AG04450 (cell line): ENCODE data around the gene AMPH. TPM values are rescaled to one million over a fixed set of nuclear protein-coding genes. Genes with fewer than 3 reads are reported as not detected.

ENCODE experiments used
- CTCF ChIA-PET: fragments of 300-600, 350-600 bp; formaldehyde crosslinking; extraction: SDS; loops from one replicate; lab custom pipeline; 2022; ENCODE audit warnings: antibody characterized with exemption, inconsistent platforms; lab: Charles Lee
- POLR2A ChIA-PET: fragments of 350-600 bp; formaldehyde crosslinking; extraction: SDS; loops from one replicate; lab custom pipeline; 2021; ENCODE audit warnings: antibody characterized with exemption, inconsistent platforms; lab: Yijun Ruan, JAX
- DNase-seq: peaks from one replicate; pipeline ENCODE4 v3.0.0-alpha.2; 2011; ENCODE audit warnings: low read depth, low spot score
- H3K27ac ChIP-seq: one replicate; pipeline ENCODE4 v1.5.1; 2012; ENCODE audit warnings: low read depth, low read length, control low read depth
- H3K27me3 ChIP-seq: one replicate; pipeline ENCODE4 v1.6.0; 2012; ENCODE audit warnings: low read length; ENCODE audit not compliant: control insufficient read depth, insufficient read depth
- H3K4me3 ChIP-seq: 2 replicates; pipeline ENCODE4 v1.5.1; 2011; ENCODE audit warnings: mild to moderate bottlenecking, low read depth, low read length, control low read depth
- H3K9me3 ChIP-seq: 2 replicates; pipeline ENCODE4 v1.5.1; 2012; ENCODE audit warnings: low read length; ENCODE audit not compliant: control insufficient read depth, insufficient read depth
- polyA plus RNA-seq: library from polyadenylated mRNA; depleted of rRNA; stranded (reverse); fragments of >200 nt; gene quantifications from 2 replicates; pipeline ENCODE4 v1.2.3, GENCODE V29; 2011
- TF ChIP-seq, protein P1 (sequence below): IDR thresholded peaks from 2 replicates; pipeline ENCODE4 v1.5.1; 2011; ENCODE audit warnings: low read depth, low read length, control low read depth, inconsistent platforms

Gene AMPH
- polyA plus RNA-seq, 1 experiment, result 19.5 TPM

DNA sequence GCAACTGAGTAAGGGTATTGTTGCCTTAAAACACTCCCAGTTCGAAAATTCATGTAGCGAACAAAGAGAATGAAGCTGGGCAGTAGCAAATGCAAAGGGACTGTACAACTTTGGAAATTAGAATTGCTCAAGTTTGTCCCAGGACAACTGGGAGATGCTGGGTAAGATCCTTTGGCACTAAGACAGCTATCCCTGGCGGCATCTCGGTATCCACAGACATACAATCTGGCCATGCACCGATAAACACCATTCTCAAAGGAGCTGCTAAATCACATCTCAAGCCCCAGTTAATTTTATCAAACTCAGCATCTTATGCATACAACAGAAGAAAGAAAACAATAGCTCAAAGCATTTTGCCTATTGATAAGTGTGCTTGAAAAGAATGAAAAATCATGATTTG, 177.3 kb downstream of the AMPH start:
- ChIA-PET CTCF (interaction anchor here (1.0 kb wide), 1 partner anchor 89 kb away, joined by 4 read pairs; no protein-coding TSS in a partner anchor), POLR2A (no interaction called here)
- TF ChIP-seq, protein P1, sequence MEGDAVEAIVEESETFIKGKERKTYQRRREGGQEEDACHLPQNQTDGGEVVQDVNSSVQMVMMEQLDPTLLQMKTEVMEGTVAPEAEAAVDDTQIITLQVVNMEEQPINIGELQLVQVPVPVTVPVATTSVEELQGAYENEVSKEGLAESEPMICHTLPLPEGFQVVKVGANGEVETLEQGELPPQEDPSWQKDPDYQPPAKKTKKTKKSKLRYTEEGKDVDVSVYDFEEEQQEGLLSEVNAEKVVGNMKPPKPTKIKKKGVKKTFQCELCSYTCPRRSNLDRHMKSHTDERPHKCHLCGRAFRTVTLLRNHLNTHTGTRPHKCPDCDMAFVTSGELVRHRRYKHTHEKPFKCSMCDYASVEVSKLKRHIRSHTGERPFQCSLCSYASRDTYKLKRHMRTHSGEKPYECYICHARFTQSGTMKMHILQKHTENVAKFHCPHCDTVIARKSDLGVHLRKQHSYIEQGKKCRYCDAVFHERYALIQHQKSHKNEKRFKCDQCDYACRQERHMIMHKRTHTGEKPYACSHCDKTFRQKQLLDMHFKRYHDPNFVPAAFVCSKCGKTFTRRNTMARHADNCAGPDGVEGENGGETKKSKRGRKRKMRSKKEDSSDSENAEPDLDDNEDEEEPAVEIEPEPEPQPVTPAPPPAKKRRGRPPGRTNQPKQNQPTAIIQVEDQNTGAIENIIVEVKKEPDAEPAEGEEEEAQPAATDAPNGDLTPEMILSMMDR, result no peak
- Histone ChIP-seq H3K4me3 (no peak overlapping the region), H3K9me3 (no peaks in the 10 kb centered on the region), H3K27ac (no peak overlapping the region), H3K27me3 (no peaks in the 10 kb centered on the region)
- no peak for DNase-seq

DNA sequence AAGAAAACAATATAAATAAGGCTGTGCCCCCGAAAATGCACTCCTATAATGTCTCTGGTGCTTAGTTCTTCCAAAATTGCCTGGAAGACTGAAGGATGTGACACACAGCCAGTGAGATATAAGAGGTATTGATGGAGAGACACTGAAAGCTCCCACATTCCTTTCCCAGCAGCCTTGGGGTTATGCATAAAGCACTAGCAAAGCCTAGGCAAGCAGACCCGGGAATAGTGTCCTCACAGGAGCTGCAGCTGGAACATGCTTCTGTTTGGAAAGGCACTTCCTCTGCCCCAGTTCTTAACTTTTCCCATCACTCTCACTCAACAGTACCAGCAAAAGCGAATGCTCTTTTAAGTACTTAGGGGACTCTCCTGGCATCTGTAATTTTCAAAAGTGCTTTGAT, 178.0 kb downstream of the AMPH start:
- ChIA-PET POLR2A (no interaction called here), CTCF (interaction anchor here (0.7 to 2.2 kb wide), 7 partner anchors 8 to 344 kb away, joined by 3 to 28 read pairs (median 4); no protein-coding TSS in a partner anchor)
- H3K4me3 ChIP-seq, result no peak overlapping the region
- no peaks in the 10 kb centered on the region for H3K9me3 ChIP-seq
- TF ChIP-seq, protein P1, result no peak
- no peak for DNase-seq
- H3K27ac ChIP-seq, result no peak overlapping the region
- H3K27me3 ChIP-seq, result no peaks in the 10 kb centered on the region

DNA sequence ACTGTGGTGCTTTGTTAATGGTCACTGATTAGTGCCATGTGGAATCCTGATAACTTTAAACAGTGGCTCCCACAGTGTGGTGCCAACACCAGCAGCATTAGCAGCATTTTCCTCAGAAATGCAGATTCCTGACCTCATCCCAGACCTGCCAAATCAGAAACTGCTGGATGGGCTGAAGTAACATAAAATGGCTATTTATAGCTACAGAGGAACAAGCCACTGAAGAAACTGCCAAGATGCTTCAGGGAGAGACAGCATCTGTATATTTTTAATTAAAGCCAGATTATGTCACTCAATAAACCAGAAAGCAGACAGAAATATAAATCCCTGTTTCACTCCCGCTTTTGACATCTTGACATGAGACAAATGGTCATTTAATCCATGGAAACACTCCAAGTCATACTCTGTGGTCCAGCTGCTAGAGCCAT, 178.5 kb downstream of the AMPH start:
- Histone ChIP-seq H3K27me3 (no peaks in the 10 kb centered on the region), H3K27ac (no peak overlapping the region), H3K4me3 (no peak overlapping the region), H3K9me3 (no peaks in the 10 kb centered on the region)
- TF ChIP-seq, protein P1, result no peak
- CTCF ChIA-PET, result interaction anchor here (0.6 to 2.2 kb wide), 21 partner anchors 9 to 345 kb away, joined by 3 to 28 read pairs (median 3); no protein-coding TSS in a partner anchor
- no peak for DNase-seq
- POLR2A ChIA-PET, result no interaction called here

DNA sequence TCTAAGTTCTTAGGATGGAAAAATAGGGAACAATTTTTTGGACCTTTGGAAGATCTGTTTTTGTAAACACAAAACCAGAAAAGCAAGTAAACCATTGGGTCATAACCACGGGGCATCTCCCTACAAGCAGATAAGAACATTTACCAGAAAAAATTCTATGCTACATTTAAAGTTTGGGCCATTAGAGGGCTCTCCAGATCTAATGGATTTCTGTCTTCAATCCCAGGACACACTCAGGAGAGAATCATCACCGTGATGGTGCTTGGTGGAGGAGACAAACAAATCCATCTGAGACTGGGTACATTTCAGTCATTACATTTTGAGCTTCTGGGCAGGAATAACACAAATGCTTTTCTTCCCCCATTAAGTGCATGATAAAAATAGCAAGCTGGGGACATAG, 179.3 kb downstream of the AMPH start:
- CTCF ChIA-PET, result interaction anchor here (0.6 to 2.2 kb wide), 21 partner anchors 10 to 334 kb away, joined by 3 to 28 read pairs (median 3); no protein-coding TSS in a partner anchor

DNA sequence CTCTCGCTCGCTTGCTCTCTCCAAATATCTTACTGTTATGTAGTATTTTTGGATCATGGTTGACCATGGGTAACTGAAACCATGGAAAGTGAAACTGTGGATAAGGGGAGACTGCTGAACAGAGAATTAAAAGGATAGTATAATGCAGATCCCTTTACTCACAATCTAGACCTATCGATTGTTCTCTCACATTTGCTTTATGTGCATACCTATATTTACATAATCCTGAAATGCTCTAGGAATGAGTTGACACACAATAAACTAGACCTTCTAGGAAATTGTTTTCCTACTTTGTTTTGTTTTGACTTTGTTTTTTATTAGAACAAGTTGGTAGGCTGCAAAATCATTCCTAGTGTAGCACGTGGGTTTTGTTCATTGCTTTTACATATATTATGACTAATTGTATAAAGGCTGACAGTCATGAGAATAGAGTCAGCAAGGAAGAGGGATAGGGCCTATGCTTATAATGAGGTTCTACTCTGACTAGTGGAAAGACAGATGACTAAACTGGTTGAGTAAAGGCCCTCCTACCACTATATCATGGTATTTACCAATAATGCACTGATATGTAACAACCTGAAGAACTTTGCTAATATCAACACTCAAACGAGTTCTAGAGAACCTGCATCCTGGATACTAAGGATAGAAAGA, 182.5 kb downstream of the AMPH start:
- TF ChIP-seq, protein P1, result no peak
- ChIA-PET POLR2A (interaction anchor here (0.7 to 0.8 kb wide), 2 partner anchors 94 to 183 kb away, joined by 3 to 5 read pairs; partner anchors contain the start of gene AMPH), CTCF (no interaction called here)
- H3K27ac ChIP-seq, result no peak overlapping the region
- H3K9me3 ChIP-seq, result no peaks in the 10 kb centered on the region
- no peaks in the 10 kb centered on the region for H3K27me3 ChIP-seq
- no peak for DNase-seq
- H3K4me3 ChIP-seq, result no peak overlapping the region

More for the DNA sequence above, 179.3 kb downstream of the AMPH start:
- Histone ChIP-seq H3K27me3 (no peaks in the 10 kb centered on the region), H3K4me3 (no peak overlapping the region), H3K27ac (no peak overlapping the region), H3K9me3 (no peaks in the 10 kb centered on the region)
- TF ChIP-seq, protein P1, result peak; percentile 48
- DNase-seq, result no peak
- POLR2A ChIA-PET, result no interaction called here
